Measurements from ENCODE around the gene AK5.

Gene AK5, protein sequence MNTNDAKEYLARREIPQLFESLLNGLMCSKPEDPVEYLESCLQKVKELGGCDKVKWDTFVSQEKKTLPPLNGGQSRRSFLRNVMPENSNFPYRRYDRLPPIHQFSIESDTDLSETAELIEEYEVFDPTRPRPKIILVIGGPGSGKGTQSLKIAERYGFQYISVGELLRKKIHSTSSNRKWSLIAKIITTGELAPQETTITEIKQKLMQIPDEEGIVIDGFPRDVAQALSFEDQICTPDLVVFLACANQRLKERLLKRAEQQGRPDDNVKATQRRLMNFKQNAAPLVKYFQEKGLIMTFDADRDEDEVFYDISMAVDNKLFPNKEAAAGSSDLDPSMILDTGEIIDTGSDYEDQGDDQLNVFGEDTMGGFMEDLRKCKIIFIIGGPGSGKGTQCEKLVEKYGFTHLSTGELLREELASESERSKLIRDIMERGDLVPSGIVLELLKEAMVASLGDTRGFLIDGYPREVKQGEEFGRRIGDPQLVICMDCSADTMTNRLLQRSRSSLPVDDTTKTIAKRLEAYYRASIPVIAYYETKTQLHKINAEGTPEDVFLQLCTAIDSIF

GRCh38 chr1:77281491-77282186, at the start of gene AK5:
Gene AK5 (plus strand): TSS chr1:77282019. CDS start chr1:77282314, 295 bp downstream.
- TF ChIP-seq, protein P1, sequence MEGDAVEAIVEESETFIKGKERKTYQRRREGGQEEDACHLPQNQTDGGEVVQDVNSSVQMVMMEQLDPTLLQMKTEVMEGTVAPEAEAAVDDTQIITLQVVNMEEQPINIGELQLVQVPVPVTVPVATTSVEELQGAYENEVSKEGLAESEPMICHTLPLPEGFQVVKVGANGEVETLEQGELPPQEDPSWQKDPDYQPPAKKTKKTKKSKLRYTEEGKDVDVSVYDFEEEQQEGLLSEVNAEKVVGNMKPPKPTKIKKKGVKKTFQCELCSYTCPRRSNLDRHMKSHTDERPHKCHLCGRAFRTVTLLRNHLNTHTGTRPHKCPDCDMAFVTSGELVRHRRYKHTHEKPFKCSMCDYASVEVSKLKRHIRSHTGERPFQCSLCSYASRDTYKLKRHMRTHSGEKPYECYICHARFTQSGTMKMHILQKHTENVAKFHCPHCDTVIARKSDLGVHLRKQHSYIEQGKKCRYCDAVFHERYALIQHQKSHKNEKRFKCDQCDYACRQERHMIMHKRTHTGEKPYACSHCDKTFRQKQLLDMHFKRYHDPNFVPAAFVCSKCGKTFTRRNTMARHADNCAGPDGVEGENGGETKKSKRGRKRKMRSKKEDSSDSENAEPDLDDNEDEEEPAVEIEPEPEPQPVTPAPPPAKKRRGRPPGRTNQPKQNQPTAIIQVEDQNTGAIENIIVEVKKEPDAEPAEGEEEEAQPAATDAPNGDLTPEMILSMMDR (IDR thresholded peaks at IDR 0.05; ENCODE audit: insufficient read depth, low read depth, low read length, missing control alignments) = no peak
- peak; percentile 9 for DNase-seq (ENCODE audit: low read depth)
- H3K4me3 ChIP-seq (ENCODE audit: low read depth, low read length) = peak within 1 kb of the TSS; percentile 18

DNA sequence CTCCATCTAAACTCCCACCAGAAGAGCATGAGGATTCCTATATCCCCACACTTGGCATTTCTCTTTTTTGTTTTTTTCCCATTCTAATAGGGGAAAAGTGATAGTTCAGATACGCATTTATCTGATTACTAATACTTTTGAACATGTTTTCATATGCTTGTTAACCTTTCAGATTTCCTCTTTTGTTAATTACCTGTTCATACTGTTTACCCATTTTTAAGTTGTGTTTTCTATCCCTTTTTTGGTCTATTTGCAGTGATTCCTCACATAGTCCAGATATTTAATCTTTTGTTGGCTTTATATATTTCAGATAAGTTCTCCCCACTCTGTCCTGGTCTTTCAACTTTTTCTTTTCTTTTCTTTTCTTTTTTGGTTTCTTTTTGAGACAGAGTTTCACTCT, 49.0 kb upstream of the AK5 start:
- no peak for DNase-seq (ENCODE audit: low read depth)
- TF ChIP-seq, protein P1 (IDR thresholded peaks at IDR 0.05; ENCODE audit: insufficient read depth, low read depth, low read length, missing control alignments) = no peak
- H3K4me3 ChIP-seq (ENCODE audit: low read depth, low read length) = no peak overlapping the region

GRCh38 chr1:77234096-77234495, 47.7 kb upstream of the AK5 start:
- TF ChIP-seq, protein P1 (IDR thresholded peaks at IDR 0.05; ENCODE audit: insufficient read depth, low read depth, low read length, missing control alignments) = no peak
- no peak for DNase-seq (ENCODE audit: low read depth)
- no peak overlapping the region for H3K4me3 ChIP-seq (ENCODE audit: low read depth, low read length)

GRCh38 chr1:77234943-77235342, 46.9 kb upstream of the AK5 start:
- DNase-seq (ENCODE audit: low read depth) = no peak
- H3K4me3 ChIP-seq (ENCODE audit: low read depth, low read length) = no peak overlapping the region
- TF ChIP-seq, protein P1 (IDR thresholded peaks at IDR 0.05; ENCODE audit: insufficient read depth, low read depth, low read length, missing control alignments) = no peak

GRCh38 chr1:77238462-77238861, 43.4 kb upstream of the AK5 start:
- TF ChIP-seq, protein P1 (IDR thresholded peaks at IDR 0.05; ENCODE audit: insufficient read depth, low read depth, low read length, missing control alignments) = no peak
- no peak overlapping the region for H3K4me3 ChIP-seq (ENCODE audit: low read depth, low read length)
- no peak for DNase-seq (ENCODE audit: low read depth)

DNA sequence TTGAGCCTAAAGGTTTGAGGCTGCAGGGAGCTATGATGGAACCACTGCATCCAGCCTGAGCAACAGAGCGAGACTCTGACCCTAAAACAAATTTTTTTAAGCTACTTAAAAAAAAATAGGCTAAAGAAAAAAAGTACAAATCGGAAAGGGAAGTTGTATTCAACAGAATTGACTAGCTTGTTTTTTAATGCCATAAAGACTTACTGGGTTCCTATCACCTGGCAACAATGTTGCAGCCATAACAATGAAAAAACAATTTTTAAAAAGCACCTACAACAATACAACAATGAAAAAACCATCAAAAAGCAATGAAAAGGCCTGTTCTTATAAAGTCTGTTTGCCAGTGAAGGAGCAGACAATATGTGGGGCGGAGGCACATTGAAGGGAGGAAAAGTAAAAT, 42.5 kb upstream of the AK5 start:
- TF ChIP-seq, protein P1 (IDR thresholded peaks at IDR 0.05; ENCODE audit: insufficient read depth, low read depth, low read length, missing control alignments) = no peak
- no peak overlapping the region for H3K4me3 ChIP-seq (ENCODE audit: low read depth, low read length)
- no peak for DNase-seq (ENCODE audit: low read depth)

Measured in GM12865 (cell line).